Measurements from ENCODE around the gene CCDC43. TPM values are rescaled to one million over a fixed set of nuclear protein-coding genes. Genes with fewer than 3 reads are reported as not detected.

Gene CCDC43
- polyA plus RNA-seq, 1 donor (not counting 4 experiments of a cell fraction or from before 2014, with no cell fraction given), result 23.0 TPM

GRCh38 chr17:44628243-44629188 lies 61.1 kb downstream of the CCDC43 start:
- Histone ChIP-seq H3K79me2 (ENCODE audit: control insufficient read depth, insufficient read depth, low read length) (no peaks in the 10 kb centered on the region), H3K36me3 (ENCODE audit: control insufficient read depth in 2 of 2, extremely low read depth in 1 of 2, insufficient read depth in 2 of 2, low read length in 2 of 2) (no peaks in the 10 kb centered on the region), H3K27ac (ENCODE audit: control insufficient read depth, insufficient read depth, low read length) (no peak overlapping the region), H3K4me2 (ENCODE audit: control insufficient read depth, extremely low read depth, insufficient read depth, low read depth, low read length) (no peak overlapping the region), H3K9me1 (ENCODE audit: control insufficient read depth, extremely low read depth, insufficient read depth, low read length) (no peaks in the 10 kb centered on the region), H3K27me3 (ENCODE audit: control insufficient read depth, extremely low read depth, insufficient read depth, low read length) (no peaks in the 10 kb centered on the region), H3K9me3 (ENCODE audit: control insufficient read depth, low read depth, low read length) (no peaks in the 10 kb centered on the region), H2AFZ (ENCODE audit: control insufficient read depth, low read length) (no peak overlapping the region), H3K4me1 (ENCODE audit: control insufficient read depth, extremely low read depth, insufficient read depth, low read length) (peaks cover 3% of the 10 kb centered on the region), H3K4me3 (ENCODE audit: control insufficient read depth in 2 of 3, extremely low read depth in 1 of 3, insufficient read depth in 2 of 3, low read depth in 1 of 3, low read length in 3 of 3) (no peak overlapping the region), H3K9ac (ENCODE audit: control insufficient read depth, extremely low read depth, insufficient read depth, low read length) (no peak overlapping the region), H4K20me1 (ENCODE audit: control insufficient read depth, extremely low read depth, insufficient read depth, low read length) (no peaks in the 10 kb centered on the region)
- dilution Hi-C loops (cut with MboI; ENCODE audit: extremely low pct_ligation_motif_present, low sequenced_read_pairs), result no loop called here
- TF ChIP-seq CTCF (optimal IDR thresholded peaks at IDR 0.05 in 1 of 3, IDR thresholded peaks at IDR 0.05 in 1 of 3, conservative IDR thresholded peaks at IDR 0.05 in 1 of 3; ENCODE audit: extremely low read depth in 1 of 3, insufficient read depth in 2 of 3, low read length in 3 of 3) (no peak), EZH2 (IDR thresholded peaks at IDR 0.05; ENCODE audit: low read length) (no peak)
- FAIRE-seq (no peak), DNase-seq (ENCODE audit: low read depth, low spot score) (no peak)

GRCh38 chr17:44627513-44628242 lies 61.9 kb downstream of the CCDC43 start:
- H3K79me2 ChIP-seq (ENCODE audit: control insufficient read depth, insufficient read depth, low read length), result no peaks in the 10 kb centered on the region
- no peaks in the 10 kb centered on the region for H3K9me3 ChIP-seq (ENCODE audit: control insufficient read depth, low read depth, low read length)
- H3K4me1 ChIP-seq (ENCODE audit: control insufficient read depth, extremely low read depth, insufficient read depth, low read length), result peaks cover 3% of the 10 kb centered on the region
- no peak overlapping the region for H3K27ac ChIP-seq (ENCODE audit: control insufficient read depth, insufficient read depth, low read length)
- H3K9me1 ChIP-seq (ENCODE audit: control insufficient read depth, extremely low read depth, insufficient read depth, low read length), result no peaks in the 10 kb centered on the region
- H2AFZ ChIP-seq (ENCODE audit: control insufficient read depth, low read length), result no peak overlapping the region
- no peaks in the 10 kb centered on the region for H3K27me3 ChIP-seq (ENCODE audit: control insufficient read depth, extremely low read depth, insufficient read depth, low read length)
- no peak for DNase-seq (ENCODE audit: low read depth, low spot score)
- H3K4me3 ChIP-seq (ENCODE audit: control insufficient read depth in 2 of 3, extremely low read depth in 1 of 3, insufficient read depth in 2 of 3, low read depth in 1 of 3, low read length in 3 of 3), result no peak overlapping the region
- no peaks in the 10 kb centered on the region for H4K20me1 ChIP-seq (ENCODE audit: control insufficient read depth, extremely low read depth, insufficient read depth, low read length)
- no peak for FAIRE-seq
- no peaks in the 10 kb centered on the region for H3K36me3 ChIP-seq (ENCODE audit: control insufficient read depth in 2 of 2, extremely low read depth in 1 of 2, insufficient read depth in 2 of 2, low read length in 2 of 2)
- H3K4me2 ChIP-seq (ENCODE audit: control insufficient read depth, extremely low read depth, insufficient read depth, low read depth, low read length), result no peak overlapping the region
- H3K9ac ChIP-seq (ENCODE audit: control insufficient read depth, extremely low read depth, insufficient read depth, low read length), result no peak overlapping the region
- no peak for TF ChIP-seq CTCF (optimal IDR thresholded peaks at IDR 0.05 in 1 of 3, IDR thresholded peaks at IDR 0.05 in 1 of 3, conservative IDR thresholded peaks at IDR 0.05 in 1 of 3; ENCODE audit: extremely low read depth in 1 of 3, insufficient read depth in 2 of 3, low read length in 3 of 3)
- no peak for TF ChIP-seq EZH2 (IDR thresholded peaks at IDR 0.05; ENCODE audit: low read length)
- dilution Hi-C loops (cut with MboI; ENCODE audit: extremely low pct_ligation_motif_present, low sequenced_read_pairs), result no loop called here

Small RNA genes within 50 kb of the gene (small RNA-seq; reads per million reads assigned to genes)
- gene RN7SL819P (ENCODE audit: insufficient read length in 3 of 3, low read depth in 3 of 3, low replicate concordance in 1 of 3) (0 reads per million in 3 experiments), gene SMCO4P1 (ENCODE audit: insufficient read length in 3 of 3, low read depth in 3 of 3, low replicate concordance in 1 of 3) (0 reads per million in 3 experiments)

Other genes with a start within 250 kb of the CCDC43 start
- 11.4 to 15.1 TPM (median 13.4 TPM) in 3 replicates for gene GPATCH8, start 186.4 kb downstream of the CCDC43 start, polyA plus RNA-seq
- gene FZD2, start 132.3 kb downstream of the CCDC43 start, polyA plus RNA-seq, result 2.6 to 4.6 TPM (median 2.7 TPM) in 3 replicates
- 0.03 to 0.06 TPM (median 0.04 TPM) in 3 replicates for gene MEIOC, start 33.3 kb downstream of the CCDC43 start, polyA plus RNA-seq
- gene DBF4B, start 18.9 kb upstream of the CCDC43 start, polyA plus RNA-seq, result 2.8 to 5.2 TPM (median 4.0 TPM) in 3 replicates
- 0.03 to 0.17 TPM (median 0.15 TPM) in 3 replicates for gene ADAM11, start 69.2 kb upstream of the CCDC43 start, polyA plus RNA-seq
- gene GJC1, start 140.5 kb upstream of the CCDC43 start, polyA plus RNA-seq, result 6.5 to 17.1 TPM (median 11.1 TPM) in 3 replicates
- not detected in 3 replicates for gene HIGD1B, start 158.1 kb upstream of the CCDC43 start, polyA plus RNA-seq
- gene EFTUD2, start 209.7 kb upstream of the CCDC43 start, polyA plus RNA-seq, result 91.5 to 160 TPM (median 153 TPM) in 3 replicates
- gene GFAP, start 225.7 kb upstream of the CCDC43 start, polyA plus RNA-seq, result 0.14 to 0.32 TPM in 2 of 3 replicates, not detected in the other

All from keratinocyte (primary cell).